ENCODE measurements around the gene DPM2.

DPM2 gene

DNA sequence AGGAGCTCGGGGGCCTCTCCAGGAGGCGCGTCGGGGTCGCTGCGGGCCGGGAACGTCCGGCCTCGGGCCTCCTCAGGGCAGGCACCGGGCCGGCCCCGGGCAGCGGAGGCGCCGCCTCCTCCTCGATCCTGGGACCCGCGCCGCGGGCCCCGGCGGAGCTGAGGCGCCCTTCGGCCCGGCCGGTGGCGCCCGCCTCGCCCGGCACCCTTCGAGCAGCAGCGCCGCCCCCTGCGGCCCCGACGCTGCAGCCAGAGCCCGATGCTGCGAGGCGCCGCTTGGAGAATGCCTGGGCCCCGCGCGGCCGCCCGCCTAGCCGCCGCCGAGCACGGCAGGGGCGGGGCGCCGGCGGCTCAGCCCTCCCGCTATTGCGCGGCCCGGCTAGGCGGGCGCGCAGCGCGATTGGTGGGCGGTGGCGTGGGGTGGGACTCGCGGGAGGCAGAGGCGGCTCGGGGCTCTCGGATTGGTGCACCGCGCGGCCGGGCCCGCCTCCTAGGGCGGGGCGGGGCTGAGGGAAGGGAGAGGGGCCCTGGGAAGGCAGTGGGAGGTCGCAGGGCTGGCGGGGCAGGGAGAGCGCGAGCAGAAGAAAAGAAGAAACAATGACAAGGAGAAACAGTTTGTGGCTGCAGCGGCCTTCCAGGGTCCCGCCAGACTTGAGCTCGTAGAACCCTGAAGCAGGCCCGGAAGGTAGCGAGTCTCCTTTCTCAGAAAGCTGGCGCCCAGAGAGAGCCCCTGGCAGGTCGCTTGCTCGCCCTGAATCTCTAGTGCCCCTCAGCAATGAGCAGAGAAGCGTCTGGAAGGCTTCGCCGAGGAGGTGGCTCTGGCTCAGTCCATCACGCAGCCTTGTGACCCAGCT is 43.3 kb upstream of the DPM2 start, which contains the start of gene EEIG1:
Gene EEIG1, minus strand, starts transcription at position 284 of the 853 bp plus-strand sequence. CDS start 852 bp downstream, outside the sequence.
- TF ChIP-seq, protein P1, sequence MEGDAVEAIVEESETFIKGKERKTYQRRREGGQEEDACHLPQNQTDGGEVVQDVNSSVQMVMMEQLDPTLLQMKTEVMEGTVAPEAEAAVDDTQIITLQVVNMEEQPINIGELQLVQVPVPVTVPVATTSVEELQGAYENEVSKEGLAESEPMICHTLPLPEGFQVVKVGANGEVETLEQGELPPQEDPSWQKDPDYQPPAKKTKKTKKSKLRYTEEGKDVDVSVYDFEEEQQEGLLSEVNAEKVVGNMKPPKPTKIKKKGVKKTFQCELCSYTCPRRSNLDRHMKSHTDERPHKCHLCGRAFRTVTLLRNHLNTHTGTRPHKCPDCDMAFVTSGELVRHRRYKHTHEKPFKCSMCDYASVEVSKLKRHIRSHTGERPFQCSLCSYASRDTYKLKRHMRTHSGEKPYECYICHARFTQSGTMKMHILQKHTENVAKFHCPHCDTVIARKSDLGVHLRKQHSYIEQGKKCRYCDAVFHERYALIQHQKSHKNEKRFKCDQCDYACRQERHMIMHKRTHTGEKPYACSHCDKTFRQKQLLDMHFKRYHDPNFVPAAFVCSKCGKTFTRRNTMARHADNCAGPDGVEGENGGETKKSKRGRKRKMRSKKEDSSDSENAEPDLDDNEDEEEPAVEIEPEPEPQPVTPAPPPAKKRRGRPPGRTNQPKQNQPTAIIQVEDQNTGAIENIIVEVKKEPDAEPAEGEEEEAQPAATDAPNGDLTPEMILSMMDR (IDR thresholded peaks at IDR 0.05; ENCODE audit: low read depth, low read length, missing control alignments), result no peak
- H3K4me3 ChIP-seq (ENCODE audit: low read depth, low read length), result peak within 1 kb of the TSS; percentile 85
- DNase-seq (ENCODE audit: low read depth), result peak; percentile 61

DNA sequence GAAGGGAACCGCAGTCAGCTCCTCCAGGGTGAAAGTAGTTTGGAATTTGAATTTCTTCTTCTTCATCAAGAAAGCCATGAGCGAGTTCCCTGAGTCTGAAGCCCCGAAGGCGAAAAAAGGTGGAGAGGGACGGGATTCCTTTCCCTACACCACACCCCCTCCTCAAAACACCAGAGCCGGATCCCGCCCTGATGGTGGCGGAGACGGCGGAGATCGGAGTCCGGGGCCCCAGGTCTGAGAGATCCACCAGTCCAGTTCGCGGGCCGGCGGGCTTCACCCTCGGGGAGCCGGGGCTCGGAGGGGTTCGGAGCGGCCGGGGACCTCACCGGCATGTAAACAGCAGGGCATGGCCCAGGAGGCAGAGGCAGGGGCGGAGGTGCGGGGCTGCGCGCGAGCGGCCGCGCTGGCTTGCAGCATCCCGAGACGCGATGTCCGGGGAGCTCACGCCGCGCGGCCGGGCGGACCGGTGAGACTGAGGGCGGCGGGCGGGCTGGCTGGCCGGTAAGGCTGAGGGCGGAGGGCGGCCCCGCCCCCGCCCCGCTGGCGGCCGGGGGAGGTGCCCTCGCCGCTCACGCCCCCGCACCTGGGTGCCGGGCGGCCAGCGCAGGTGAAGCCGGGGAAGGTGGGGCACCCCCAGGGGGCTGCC is 42.5 kb upstream of the DPM2 start:
- DNase-seq (ENCODE audit: low read depth), result no peak
- TF ChIP-seq, protein P1 (IDR thresholded peaks at IDR 0.05; ENCODE audit: low read depth, low read length, missing control alignments), result no peak
- peak overlapping the region; percentile 85 for H3K4me3 ChIP-seq (ENCODE audit: low read depth, low read length)

DNA sequence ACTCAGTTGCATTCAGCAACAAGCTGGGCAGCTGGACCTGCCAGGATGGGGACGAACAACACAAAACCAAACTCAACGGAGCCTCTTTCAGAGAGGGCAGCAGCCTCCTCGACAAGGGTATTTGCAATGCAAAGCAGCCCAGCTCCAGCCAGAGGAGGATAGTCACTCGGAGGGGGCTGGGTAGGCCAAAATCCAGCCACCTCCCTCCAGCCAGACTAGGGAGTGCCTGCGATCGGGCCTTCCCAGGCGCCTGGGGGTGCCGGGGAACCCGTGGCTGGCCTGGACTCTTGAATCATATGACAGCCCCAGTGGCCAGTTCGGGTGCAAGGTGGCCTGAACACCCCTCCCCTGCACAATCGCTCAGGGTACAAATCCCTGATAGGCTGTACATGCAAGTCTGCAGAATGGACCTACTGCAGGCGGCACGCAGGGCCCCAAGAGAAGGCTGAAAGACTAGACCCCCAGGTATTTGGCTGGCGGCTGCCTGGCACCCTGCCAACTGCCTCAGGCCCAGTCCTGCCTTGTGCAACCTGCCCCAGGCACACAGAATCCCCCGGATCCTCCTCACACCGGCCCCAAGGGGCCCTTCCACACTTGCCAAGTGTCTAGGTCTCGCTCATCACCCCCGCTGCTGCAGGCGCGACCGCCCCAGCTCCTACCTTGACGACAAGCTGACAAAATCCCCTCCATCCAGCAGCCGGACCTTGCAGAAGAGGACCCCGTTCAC is 41.8 kb upstream of the DPM2 start:
- H3K4me3 ChIP-seq (ENCODE audit: low read depth, low read length), result peak overlapping the region; percentile 85
- TF ChIP-seq, protein P1 (IDR thresholded peaks at IDR 0.05; ENCODE audit: low read depth, low read length, missing control alignments), result no peak
- DNase-seq (ENCODE audit: low read depth), result peak; percentile 42

DNA sequence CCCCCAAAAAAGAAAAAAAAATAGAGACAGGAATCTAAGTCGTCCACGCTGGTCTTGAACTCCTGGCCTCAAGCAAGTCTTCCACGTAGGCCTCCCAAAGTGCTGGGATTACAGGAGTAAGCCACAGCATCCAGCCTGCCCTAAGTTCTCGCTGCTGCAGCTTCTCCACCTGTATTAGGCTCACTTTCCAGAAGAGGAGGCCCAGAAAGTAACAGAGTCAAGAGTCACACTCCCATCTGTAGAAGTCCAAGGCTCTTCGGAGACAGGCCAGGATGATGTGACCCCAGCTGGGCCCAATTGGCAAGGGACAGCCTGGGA is 41.3 kb upstream of the DPM2 start:
- DNase-seq (ENCODE audit: low read depth), result no peak
- TF ChIP-seq, protein P1 (IDR thresholded peaks at IDR 0.05; ENCODE audit: low read depth, low read length, missing control alignments), result no peak
- H3K4me3 ChIP-seq (ENCODE audit: low read depth, low read length), result peak overlapping the region; percentile 85

DNA sequence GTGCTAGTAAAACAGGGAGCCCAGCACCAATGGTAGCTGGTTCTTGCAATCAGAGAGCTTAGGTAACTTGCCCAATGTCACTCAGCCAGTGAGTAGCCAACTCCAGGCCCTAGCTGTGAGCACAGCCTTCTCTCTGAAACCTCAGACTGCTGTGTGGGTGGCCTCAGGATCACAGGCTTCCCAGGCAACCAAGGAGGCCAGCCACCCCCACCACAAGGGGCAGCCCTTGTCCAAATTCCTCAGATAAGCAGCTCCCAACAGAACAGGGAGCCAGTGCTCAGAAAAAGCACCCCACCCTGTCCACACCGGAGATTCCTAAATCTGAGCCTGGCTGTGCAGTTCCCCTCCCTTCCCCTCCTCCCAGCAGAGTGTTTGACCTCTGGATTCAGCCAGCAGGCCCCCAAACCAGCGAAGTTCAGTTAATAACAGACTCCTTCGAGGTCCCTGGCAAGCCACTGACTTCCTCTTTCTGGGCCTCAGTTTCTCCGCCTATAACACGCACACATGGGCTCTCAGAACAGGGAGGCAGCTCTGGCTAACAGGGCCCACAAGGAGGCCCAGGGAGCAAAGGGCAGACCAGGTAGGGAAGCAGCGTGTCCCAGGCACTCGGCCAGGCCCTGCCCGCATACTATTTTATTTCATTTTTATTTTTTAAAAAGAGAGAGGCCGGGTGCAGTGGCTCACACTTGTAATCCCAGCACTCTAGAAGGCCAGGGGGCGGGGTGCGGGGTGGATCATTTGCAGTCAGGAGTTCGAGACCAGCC is 40.4 kb upstream of the DPM2 start:
- peak overlapping the region; percentile 85 for H3K4me3 ChIP-seq (ENCODE audit: low read depth, low read length)
- no peak for DNase-seq (ENCODE audit: low read depth)
- TF ChIP-seq, protein P1 (IDR thresholded peaks at IDR 0.05; ENCODE audit: low read depth, low read length, missing control alignments), result no peak
